Measurements from ENCODE around the gene HS3ST6.

The HS3ST6 gene

GRCh38 chr16:1914988-1915387, 3.2 kb downstream of the HS3ST6 start:
- no peak overlapping the region for H3K4me3 ChIP-seq (ENCODE audit: low read depth, low read length)
- TF ChIP-seq CTCF (conservative IDR thresholded peaks at IDR 0.05; ENCODE audit: low read depth, low read length), result no peak

GRCh38 chr16:1914084-1914608, 4.1 kb downstream of the HS3ST6 start:
- DNase-seq (ENCODE audit: low read depth), result no peak
- TF ChIP-seq CTCF (conservative IDR thresholded peaks at IDR 0.05; ENCODE audit: low read depth, low read length), result no peak
- no peak overlapping the region for H3K4me3 ChIP-seq (ENCODE audit: low read depth, low read length)

More at GRCh38 chr16:1914988-1915387, 3.2 kb downstream of the HS3ST6 start:
- no peak for DNase-seq (ENCODE audit: low read depth)

GRCh38 chr16:1913327-1914083, 4.7 kb downstream of the HS3ST6 start:
- H3K4me3 ChIP-seq (ENCODE audit: low read depth, low read length), result no peak overlapping the region
- DNase-seq (ENCODE audit: low read depth), result no peak
- no peak for TF ChIP-seq CTCF (conservative IDR thresholded peaks at IDR 0.05; ENCODE audit: low read depth, low read length)

GRCh38 chr16:1912215-1912543, 6.0 kb downstream of the HS3ST6 start:
- TF ChIP-seq CTCF (conservative IDR thresholded peaks at IDR 0.05; ENCODE audit: low read depth, low read length), result no peak
- no peak overlapping the region for H3K4me3 ChIP-seq (ENCODE audit: low read depth, low read length)
- no peak for DNase-seq (ENCODE audit: low read depth)

- no peak overlapping the region for H3K4me3 ChIP-seq (ENCODE audit: low read depth, low read length)
- no peak for DNase-seq (ENCODE audit: low read depth)
- TF ChIP-seq CTCF (conservative IDR thresholded peaks at IDR 0.05; ENCODE audit: low read depth, low read length), result no peak
These were observed 6.6 kb downstream of the HS3ST6 start for GRCh38 chr16:1911467-1912214.

GRCh38 chr16:1909561-1910231, 8.5 kb downstream of the HS3ST6 start:
- no peak for TF ChIP-seq CTCF (conservative IDR thresholded peaks at IDR 0.05; ENCODE audit: low read depth, low read length)
- H3K4me3 ChIP-seq (ENCODE audit: low read depth, low read length), result no peak overlapping the region
- no peak for DNase-seq (ENCODE audit: low read depth)

Data from choroid plexus epithelial cell (primary cell).